ENCODE measurements around the gene TPRG1.

Gene TPRG1

GRCh38 chr3:189171707-189172106 is at the start of gene TPRG1:
Gene TPRG1 (plus strand): TSS chr3:189171971. CDS start chr3:189207385, 35,414 bp downstream.
- no peak for DNase-seq (ENCODE audit: low read depth)

GRCh38 chr3:189122110-189122509 is 49.7 kb upstream of the TPRG1 start:
- peak; percentile 18 for DNase-seq (ENCODE audit: low read depth)

- DNase-seq (ENCODE audit: low read depth), result no peak
These were observed 49.1 kb upstream of the TPRG1 start for GRCh38 chr3:189122526-189123205.

GRCh38 chr3:189123595-189124387 is 48.0 kb upstream of the TPRG1 start:
- no peak for DNase-seq (ENCODE audit: low read depth)

GRCh38 chr3:189132231-189132671 is 39.5 kb upstream of the TPRG1 start:
- peak; percentile 45 for DNase-seq (ENCODE audit: low read depth)

- DNase-seq (ENCODE audit: low read depth), result no peak
These were observed 38.9 kb upstream of the TPRG1 start for GRCh38 chr3:189132839-189133238.

- no peak for DNase-seq (ENCODE audit: low read depth)
These were observed 38.0 kb upstream of the TPRG1 start for GRCh38 chr3:189133768-189134167.

- no peak for DNase-seq (ENCODE audit: low read depth)
These were observed 34.4 kb upstream of the TPRG1 start for GRCh38 chr3:189137416-189137815.

- DNase-seq (ENCODE audit: low read depth), result no peak
These were observed 32.7 kb upstream of the TPRG1 start for GRCh38 chr3:189138901-189139610.

GRCh38 chr3:189139611-189139940 is 32.2 kb upstream of the TPRG1 start:
- no peak for DNase-seq (ENCODE audit: low read depth)

GRCh38 chr3:189142527-189142926 is 29.2 kb upstream of the TPRG1 start:
- DNase-seq (ENCODE audit: low read depth), result no peak

- no peak for DNase-seq (ENCODE audit: low read depth)
These were observed 28.4 kb upstream of the TPRG1 start for GRCh38 chr3:189143321-189143720.

- no peak for DNase-seq (ENCODE audit: low read depth)
These were observed 28.0 kb upstream of the TPRG1 start for GRCh38 chr3:189143771-189144170.

- DNase-seq (ENCODE audit: low read depth), result peak; percentile 36
These were observed 27.1 kb upstream of the TPRG1 start for GRCh38 chr3:189144645-189145044.

- no peak for DNase-seq (ENCODE audit: low read depth)
These were observed 24.9 kb upstream of the TPRG1 start for GRCh38 chr3:189146848-189147247.

- DNase-seq (ENCODE audit: low read depth), result peak; percentile 54
These were observed 23.7 kb upstream of the TPRG1 start for GRCh38 chr3:189148081-189148507.

GRCh38 chr3:189149203-189149602 is 22.6 kb upstream of the TPRG1 start:
- DNase-seq (ENCODE audit: low read depth), result no peak

GRCh38 chr3:189157232-189158007 is 14.4 kb upstream of the TPRG1 start:
- DNase-seq (ENCODE audit: low read depth), result no peak

GRCh38 chr3:189158034-189158433 is 13.7 kb upstream of the TPRG1 start:
- DNase-seq (ENCODE audit: low read depth), result no peak

- DNase-seq (ENCODE audit: low read depth), result no peak
These were observed 11.1 kb upstream of the TPRG1 start for GRCh38 chr3:189160519-189161309.

GRCh38 chr3:189165092-189165612 is 6.6 kb upstream of the TPRG1 start:
- no peak for DNase-seq (ENCODE audit: low read depth)

All from fibroblast of gingiva (primary cell).